MM.1S (cell line): ENCODE results near the gene LINGO1.

Experiments used
- DNase-seq: peaks from one replicate; pipeline ENCODE4 v3.0.0-alpha.2; 2015
- H2AFZ ChIP-seq: fragments of 300-600 bp; sonication (generic); 2 replicates; pipeline ENCODE4 v1.6.0; 2016; ENCODE audit warnings: antibody characterized with exemption, low read length
- H3F3A ChIP-seq: fragments of 300-600 bp; sonication (generic); 2 replicates; pipeline ENCODE4 v1.6.1; 2016; ENCODE audit warnings: mild to moderate bottlenecking, antibody characterized with exemption, low read length, moderate library complexity, mixed read lengths; ENCODE audit not compliant: insufficient read depth
- H3K27ac ChIP-seq: fragments of 300-600 bp; sonication (generic); 2 replicates; pipeline ENCODE4 v1.5.1; 2016; ENCODE audit warnings: mild to moderate bottlenecking, low read length
- H3K27me3 ChIP-seq: fragments of 300-600 bp; sonication (generic); replicated peaks from 2 replicates; pipeline ENCODE4 v1.6.0; 2016; ENCODE audit warnings: low read length; ENCODE audit not compliant: insufficient read depth
- H3K36me3 ChIP-seq: fragments of 300-600 bp; sonication (generic); replicated peaks from 2 replicates; pipeline ENCODE4 v1.6.1; 2016; ENCODE audit warnings: mild to moderate bottlenecking, low read length, mixed read lengths; ENCODE audit not compliant: insufficient read depth
- H3K4me1 ChIP-seq: fragments of 300-600 bp; sonication (generic); 2 replicates; pipeline ENCODE4 v1.6.1; 2016; ENCODE audit warnings: low read length, mixed read lengths
- H3K4me2 ChIP-seq: fragments of 300-600 bp; sonication (generic); 2 replicates; pipeline ENCODE4 v1.6.0; 2016; ENCODE audit warnings: low read depth, low read length
- H3K4me3 ChIP-seq: fragments of 300-600 bp; sonication (generic); 2 replicates; pipeline ENCODE4 v1.5.1; 2016; ENCODE audit warnings: low read length, mixed read lengths
- H3K79me2 ChIP-seq: fragments of 300-600 bp; sonication (generic); 2 replicates; pipeline ENCODE4 v1.6.1; 2016; ENCODE audit warnings: mixed run types, low read length, mixed read lengths
- H3K9ac ChIP-seq: fragments of 300-600 bp; sonication (generic); 2 replicates; pipeline ENCODE4 v1.6.1; 2016; ENCODE audit warnings: low read length, mixed read lengths
- H3K9me2 ChIP-seq: fragments of 300-600 bp; sonication (generic); replicated peaks from 2 replicates; pipeline ENCODE4 v1.6.1; 2016; ENCODE audit warnings: mild to moderate bottlenecking, low read length, mixed read lengths; ENCODE audit not compliant: insufficient read depth
- H3K9me3 ChIP-seq: fragments of 300-600 bp; sonication (generic); replicated peaks from 2 replicates; pipeline ENCODE4 v1.6.1; 2016; ENCODE audit warnings: mild to moderate bottlenecking, low read length, mixed read lengths; ENCODE audit not compliant: insufficient read depth
- H4K20me1 ChIP-seq: fragments of 300-600 bp; sonication (generic); 2 replicates; pipeline ENCODE4 v1.6.1; 2016; ENCODE audit warnings: mild to moderate bottlenecking, low read length, moderate library complexity, mixed read lengths; ENCODE audit not compliant: insufficient read depth
- CTCF ChIP-seq: fragments of 300-600 bp; sonication (generic); IDR thresholded peaks from 2 replicates; pipeline ENCODE4 v1.5.1; 2016; ENCODE audit warnings: antibody characterized with exemption, low read length, mixed read lengths
- EZH2 ChIP-seq: fragments of 300-600 bp; sonication (generic); optimal IDR thresholded peaks from 2 replicates; pipeline ENCODE3; 2017; ENCODE audit warnings: low read depth, mild to moderate bottlenecking, antibody characterized with exemption, low read length, mixed read lengths
- EZH2phosphoT487 ChIP-seq: fragments of 300-600 bp; sonication (generic); IDR thresholded peaks from 2 replicates; pipeline ENCODE4 v1.6.1; 2018; ENCODE audit warnings: antibody characterized with exemption, low read length

The LINGO1 gene

DNA sequence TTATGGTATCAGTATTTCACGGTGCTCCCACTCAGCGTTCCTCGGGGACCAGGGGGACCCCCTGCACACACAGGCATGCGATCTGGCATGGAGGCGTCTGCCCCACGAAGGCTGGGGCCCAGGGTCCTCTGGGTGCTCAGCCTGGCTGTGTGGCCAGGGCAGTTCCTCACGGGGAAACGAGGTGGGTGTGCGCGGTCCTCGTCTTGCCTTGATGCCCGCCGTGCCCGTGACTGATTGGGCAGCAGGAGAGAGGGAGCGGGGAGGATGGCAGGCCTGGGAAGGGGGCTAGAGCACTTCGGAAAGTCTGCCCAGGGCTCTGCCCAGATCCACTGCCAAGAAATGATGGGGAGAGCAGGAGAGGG lies 10.9 kb downstream of the LINGO1 start:
- no peaks in the 10 kb centered on the region for H3K36me3 ChIP-seq
- H3K27ac ChIP-seq, result no peak overlapping the region
- H2AFZ ChIP-seq, result no peak overlapping the region
- H4K20me1 ChIP-seq, result no peaks in the 10 kb centered on the region
- H3K4me1 ChIP-seq, result no peaks in the 10 kb centered on the region
- H3K79me2 ChIP-seq, result no peaks in the 10 kb centered on the region
- H3F3A ChIP-seq, result no peaks in the 10 kb centered on the region
- TF ChIP-seq EZH2, result no peak
- no peak for TF ChIP-seq EZH2phosphoT487
- no peak for TF ChIP-seq CTCF
- no peak overlapping the region for H3K4me3 ChIP-seq
- H3K27me3 ChIP-seq, result peaks cover 49% of the 10 kb centered on the region
- no peaks in the 10 kb centered on the region for H3K9me3 ChIP-seq
- H3K4me2 ChIP-seq, result no peak overlapping the region
- H3K9ac ChIP-seq, result no peak overlapping the region
- H3K9me2 ChIP-seq, result no peaks in the 10 kb centered on the region
- DNase-seq, result no peak

GRCh38 chr15:77620960-77621647 lies 11.6 kb downstream of the LINGO1 start:
- H2AFZ ChIP-seq, result no peak overlapping the region
- H3K27me3 ChIP-seq, result peaks cover 43% of the 10 kb centered on the region
- no peak overlapping the region for H3K4me3 ChIP-seq
- H3F3A ChIP-seq, result no peaks in the 10 kb centered on the region
- no peaks in the 10 kb centered on the region for H4K20me1 ChIP-seq
- TF ChIP-seq EZH2, result no peak
- TF ChIP-seq EZH2phosphoT487, result no peak
- TF ChIP-seq CTCF, result no peak
- H3K79me2 ChIP-seq, result no peaks in the 10 kb centered on the region
- H3K36me3 ChIP-seq, result no peaks in the 10 kb centered on the region
- H3K4me1 ChIP-seq, result no peaks in the 10 kb centered on the region
- DNase-seq, result no peak
- H3K9me3 ChIP-seq, result no peaks in the 10 kb centered on the region
- no peak overlapping the region for H3K4me2 ChIP-seq
- no peak overlapping the region for H3K27ac ChIP-seq
- no peaks in the 10 kb centered on the region for H3K9me2 ChIP-seq
- H3K9ac ChIP-seq, result no peak overlapping the region

- Histone ChIP-seq H2AFZ (no peak overlapping the region), H3K4me2 (no peak overlapping the region), H3K4me1 (no peaks in the 10 kb centered on the region), H3K36me3 (no peaks in the 10 kb centered on the region), H3F3A (no peaks in the 10 kb centered on the region), H3K9ac (no peak overlapping the region), H3K27me3 (peaks cover 46% of the 10 kb centered on the region), H3K9me2 (no peaks in the 10 kb centered on the region), H3K4me3 (no peak overlapping the region), H4K20me1 (no peaks in the 10 kb centered on the region), H3K79me2 (no peaks in the 10 kb centered on the region), H3K9me3 (no peaks in the 10 kb centered on the region), H3K27ac (no peak overlapping the region)
- no peak for DNase-seq
- TF ChIP-seq EZH2, result no peak
- no peak for TF ChIP-seq EZH2phosphoT487
- no peak for TF ChIP-seq CTCF
Observed at GRCh38 chr15:77620297-77620696, 12.4 kb downstream of the LINGO1 start.
